ENCODE results near the gene PRPS2.

Gene PRPS2

GRCh38 chrX:12819222-12819621 lies 28.0 kb downstream of the PRPS2 start:
- DNase-seq, result no peak

GRCh38 chrX:12820737-12821136 lies 29.5 kb downstream of the PRPS2 start:
- no peak for DNase-seq

- DNase-seq, result no peak
Measured at GRCh38 chrX:12824944-12825343, 33.7 kb downstream of the PRPS2 start.

- no peak for DNase-seq
Measured at GRCh38 chrX:12825801-12826200, 34.6 kb downstream of the PRPS2 start.

- no peak for DNase-seq
Measured at GRCh38 chrX:12843061-12843667, 52.0 kb downstream of the PRPS2 start.

- DNase-seq, result no peak
Measured at GRCh38 chrX:12843668-12844279, 52.6 kb downstream of the PRPS2 start.

- no peak for DNase-seq
Measured at GRCh38 chrX:12844319-12844718, 53.1 kb downstream of the PRPS2 start.

GRCh38 chrX:12865359-12865758 lies 74.1 kb downstream of the PRPS2 start:
- DNase-seq, result peak; percentile 38 to 44

GRCh38 chrX:12866451-12867377 lies 75.5 kb downstream of the PRPS2 start, which contains the start of gene TLR7:
Gene TLR7, plus strand, starts transcription at chrX:12867072. Its CDS starts 507 bp downstream, at chrX:12867579.
- DNase-seq, result peak; percentile 48 to 60

GRCh38 chrX:12867685-12868084 lies 76.5 kb downstream of the PRPS2 start:
- peak; percentile 47 to 49 for DNase-seq

GRCh38 chrX:12868747-12869146 lies 77.5 kb downstream of the PRPS2 start:
- DNase-seq, result no peak

- peak; percentile 26 to 30 for DNase-seq
Measured at GRCh38 chrX:12871257-12871656, 80.0 kb downstream of the PRPS2 start.

GRCh38 chrX:12872741-12873140 lies 81.5 kb downstream of the PRPS2 start:
- no peak for DNase-seq

Data from inflammatory macrophage treated with lipopolysaccharide for 1 hour (primary cell).